B cell (primary cell): ENCODE measurements around the gene NOTCH4. TPM values are rescaled to one million over a fixed set of nuclear protein-coding genes. Genes with fewer than 3 reads are reported as not detected.

Experiments used
- ATAC-seq: fragments of 200-7000 bp; cut with Tn5 transposase; one replicate; pipeline ENCODE4 v1.10.0; 2021; ENCODE audit warnings: low read depth, mild to moderate bottlenecking, moderate number of reproducible peaks, moderate library complexity
- CTCF ChIA-PET: fragments of 350-600 bp; sonication (Branson Sonifier 250); formaldehyde crosslinking; loops from one replicate; lab custom pipeline; 2021; ENCODE audit warnings: antibody characterized with exemption, inconsistent platforms; lab: Charles Lee
- POLR2A ChIA-PET: fragments of 350-600 bp; sonication (Branson Sonifier 250); formaldehyde crosslinking; loops from one replicate; lab custom pipeline; 2021; ENCODE audit warnings: antibody characterized with exemption; lab: Charles Lee
- DNase-seq: peaks from one replicate; pipeline ENCODE4 v3.0.0; 2013
- H2AFZ ChIP-seq: 2 replicates; pipeline ENCODE4 v1.6.1; 2012; ENCODE audit warnings: mild to moderate bottlenecking, low read depth, low read length; ENCODE audit not compliant: insufficient read depth, poor library complexity, severe bottlenecking
- H3K27ac ChIP-seq, 2 donors: 1 replicate in 1 of 2; 2 replicates in 1 of 2; pipeline ENCODE4 v1.5.1; 2012 to 2013; ENCODE audit warnings: low read length in 2 of 2, mild to moderate bottlenecking in 2 of 2, moderate library complexity in 1 of 2
- H3K27me3 ChIP-seq, 4 experiments: fragments of 200-600 bp in 1 of 4; sonication (generic) in 1 of 4; replicated peaks in 1 of 4; 1 replicate in 2 of 4; 2 replicates in 2 of 4; pipeline versions ENCODE4 v1.6.1 to v1.7.0; 2013 to 2016; ENCODE audit warnings: low read length in 3 of 4, mild to moderate bottlenecking in 2 of 4, mixed read lengths in 1 of 4, moderate library complexity in 1 of 4; ENCODE audit not compliant: insufficient read depth in 4 of 4, control insufficient read depth in 3 of 4; ENCODE audit errors: control extremely low read depth in 1 of 4
- H3K36me3 ChIP-seq, 2 experiments: replicated peaks in 1 of 2; 1 replicate in 1 of 2; 2 replicates in 1 of 2; pipeline versions ENCODE4 v1.6.1 to v1.7.1; 2013; ENCODE audit warnings: low read length in 1 of 2; ENCODE audit not compliant: insufficient read depth in 2 of 2, control insufficient read depth in 1 of 2; ENCODE audit errors: control extremely low read depth in 1 of 2, extremely low read depth in 1 of 2
- H3K4me1 ChIP-seq, 2 donors: fragments of 200-600 bp in 1 of 2; sonication (generic) in 1 of 2; 1 replicate in 1 of 2; 2 replicates in 1 of 2; pipeline versions ENCODE4 v1.5.1 to v1.6.1; 2013 to 2017; ENCODE audit warnings: low read length in 2 of 2; ENCODE audit not compliant: control insufficient read depth in 2 of 2, insufficient read depth in 2 of 2
- H3K4me2 ChIP-seq: replicated peaks from 2 replicates; pipeline ENCODE3; 2012; ENCODE audit warnings: mild to moderate bottlenecking, low read depth, low read length; ENCODE audit not compliant: poor library complexity, severe bottlenecking
- H3K4me3 ChIP-seq, 5 experiments: fragments of 200-600 bp in 1 of 5; sonication (generic) in 1 of 5; 1 replicate in 3 of 5; 2 replicates in 2 of 5; pipeline versions ENCODE4 v1.5.1 to v1.7.0; 2011 to 2016; ENCODE audit warnings: low read length in 4 of 5, mild to moderate bottlenecking in 4 of 5, low read depth in 2 of 5, control low read depth in 1 of 5, moderate library complexity in 1 of 5; ENCODE audit not compliant: insufficient read depth in 1 of 5; ENCODE audit errors: control extremely low read depth in 1 of 5, extremely low read depth in 1 of 5
- H3K79me2 ChIP-seq: fragments of 200-600 bp; sonication (generic); one replicate; pipeline ENCODE4 v1.6.0; 2016; ENCODE audit warnings: low read length; ENCODE audit not compliant: control insufficient read depth, insufficient read depth
- H3K9ac ChIP-seq: fragments of 200-600 bp; sonication (generic); 2 replicates; pipeline ENCODE4 v1.6.1; 2017; ENCODE audit warnings: mild to moderate bottlenecking, low read length, moderate library complexity
- H3K9me3 ChIP-seq, 3 donors: one replicate each; pipeline versions ENCODE4 v1.6.1 to v1.7.1; 2013; ENCODE audit warnings: low read length in 2 of 3; ENCODE audit not compliant: control insufficient read depth in 2 of 3, insufficient read depth in 1 of 3; ENCODE audit errors: control extremely low read depth in 1 of 3
- H4K20me1 ChIP-seq: 2 replicates; pipeline ENCODE4 v1.6.0; 2012; ENCODE audit warnings: mild to moderate bottlenecking, low read length; ENCODE audit not compliant: insufficient read depth, control insufficient read depth, poor library complexity, severe bottlenecking
- H3K27ac Mint-ChIP-seq: one replicate; pipeline ENCODE4 v1.8.0; 2021; ENCODE audit warnings: mixed read lengths
- H3K27me3 Mint-ChIP-seq: one replicate; pipeline ENCODE4 v1.8.0; 2021; ENCODE audit warnings: mixed read lengths
- H3K4me1 Mint-ChIP-seq: one replicate; pipeline ENCODE4 v1.8.0; 2021; ENCODE audit warnings: mixed read lengths
- H3K4me3 Mint-ChIP-seq: one replicate; pipeline ENCODE4 v1.8.0; 2021; ENCODE audit warnings: mixed read lengths
- H3K9me3 Mint-ChIP-seq: one replicate; pipeline ENCODE4 v1.8.0; 2022; ENCODE audit warnings: mixed read lengths; ENCODE audit not compliant: insufficient read depth
- EZH2 ChIP-seq: IDR thresholded peaks from 2 replicates; pipeline ENCODE4 v1.6.1; 2012; ENCODE audit warnings: borderline replicate concordance, low read depth, mild to moderate bottlenecking, moderate library complexity, low read length; ENCODE audit not compliant: insufficient read depth, poor library complexity, severe bottlenecking
- WGBS: methylation state at CpG from one replicate; pipeline ENCODE4 v1.1.5; 2013; ENCODE audit warnings: missing lambda C conversion rate; ENCODE audit not compliant: insufficient coverage; 5-methylcytosine and 5-hydroxymethylcytosine counted together
- intact Hi-C: fragments of 100-400 bp; cut with micrococcal nuclease; formaldehyde crosslinking; loops from one replicate; pipeline ENCODE4 v1.10.0; 2022
- polyA plus RNA-seq: library from polyadenylated mRNA; depleted of rRNA; stranded (reverse); fragments of >200 nt; gene quantifications from 2 replicates; pipeline ENCODE4 v1.2.3, GENCODE V29; 2012
- total RNA-seq, 2 donors: library from RNA; stranded (reverse); fragments of 120-200 nt in 1 of 2; gene quantifications; 1 replicate in 1 of 2; 2 replicates in 1 of 2; pipeline versions ENCODE4 v1.2.3 to v1.2.4, GENCODE V29; 2013 to 2022
- TF ChIP-seq, protein P1 (sequence below): fragments of 200-600 bp; IDR thresholded peaks from one replicate; pipeline ENCODE4 v1.8.0; 2022; ENCODE audit warnings: antibody characterized with exemption, mild to moderate bottlenecking

The NOTCH4 gene
- total and polyA plus RNA-seq, 2 donors (not counting 1 experiment from before 2014, with no cell fraction given) = 6.3 to 10.3 TPM

DNA sequence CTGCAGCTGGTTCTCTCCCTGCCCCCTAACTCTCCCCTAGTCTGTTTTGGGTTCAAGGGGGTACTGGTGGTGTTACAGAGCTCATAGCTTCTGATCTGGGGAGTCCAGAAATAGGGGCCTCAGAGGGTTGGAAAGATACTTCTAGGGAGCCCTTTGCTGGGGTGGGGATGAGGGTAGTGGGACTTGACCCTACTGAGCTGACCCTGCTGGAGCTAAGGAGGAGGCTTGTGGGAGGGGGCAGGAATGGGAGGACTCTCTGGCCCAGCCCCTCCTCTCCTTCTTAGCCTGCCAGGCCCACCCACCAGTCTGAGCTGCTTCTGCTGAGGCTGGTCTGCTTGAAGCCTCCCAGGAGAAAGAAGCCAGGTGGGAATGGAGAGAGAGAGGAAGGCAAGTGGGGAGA, 59.6 kb downstream of the NOTCH4 start, which contains the start of gene EGFL8:
TSS of gene EGFL8 (plus strand) at position 301 of the 400 bp plus-strand sequence. CDS start 1,571 bp downstream, outside the sequence.
- Histone ChIP-seq H4K20me1 (no peaks in the 10 kb centered on the region), H3K4me1 (peaks cover 0 to 6% of the 10 kb centered on the region in 2 donors), H3K4me2 (no peak within 1 kb of the TSS), H3K4me3 (no peak within 1 kb of the TSS), H3K27ac (no peak within 1 kb of the TSS), H3K79me2 (no peaks in the 10 kb centered on the region), H3K9me3 (no peaks in the 10 kb centered on the region), H2AFZ (no peak within 1 kb of the TSS), H3K36me3 (peaks cover 0 to 5% of the 10 kb centered on the region in 2 experiments), H3K9ac (no peak within 1 kb of the TSS), H3K27me3 (no peaks in the 10 kb centered on the region)
- no peak for TF ChIP-seq EZH2
- TF ChIP-seq, protein P1, sequence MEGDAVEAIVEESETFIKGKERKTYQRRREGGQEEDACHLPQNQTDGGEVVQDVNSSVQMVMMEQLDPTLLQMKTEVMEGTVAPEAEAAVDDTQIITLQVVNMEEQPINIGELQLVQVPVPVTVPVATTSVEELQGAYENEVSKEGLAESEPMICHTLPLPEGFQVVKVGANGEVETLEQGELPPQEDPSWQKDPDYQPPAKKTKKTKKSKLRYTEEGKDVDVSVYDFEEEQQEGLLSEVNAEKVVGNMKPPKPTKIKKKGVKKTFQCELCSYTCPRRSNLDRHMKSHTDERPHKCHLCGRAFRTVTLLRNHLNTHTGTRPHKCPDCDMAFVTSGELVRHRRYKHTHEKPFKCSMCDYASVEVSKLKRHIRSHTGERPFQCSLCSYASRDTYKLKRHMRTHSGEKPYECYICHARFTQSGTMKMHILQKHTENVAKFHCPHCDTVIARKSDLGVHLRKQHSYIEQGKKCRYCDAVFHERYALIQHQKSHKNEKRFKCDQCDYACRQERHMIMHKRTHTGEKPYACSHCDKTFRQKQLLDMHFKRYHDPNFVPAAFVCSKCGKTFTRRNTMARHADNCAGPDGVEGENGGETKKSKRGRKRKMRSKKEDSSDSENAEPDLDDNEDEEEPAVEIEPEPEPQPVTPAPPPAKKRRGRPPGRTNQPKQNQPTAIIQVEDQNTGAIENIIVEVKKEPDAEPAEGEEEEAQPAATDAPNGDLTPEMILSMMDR = no peak
- DNase-seq (peak; percentile 3), ATAC-seq (no peak)
- ChIA-PET CTCF (interaction anchor here (0.9 to 1.2 kb wide), 2 partner anchors 25 to 46 kb away, joined by 3 read pairs; no protein-coding TSS in a partner anchor), POLR2A (no interaction called here)
- intact Hi-C loops = no loop called here
- no peaks in the 10 kb centered on the region for H3K27me3 Mint-ChIP-seq
- H3K4me3 Mint-ChIP-seq = no peak within 1 kb of the TSS
- H3K9me3 Mint-ChIP-seq = no peaks in the 10 kb centered on the region
- H3K27ac Mint-ChIP-seq = no peak within 1 kb of the TSS
- peaks cover 8% of the 10 kb centered on the region for H3K4me1 Mint-ChIP-seq

DNA sequence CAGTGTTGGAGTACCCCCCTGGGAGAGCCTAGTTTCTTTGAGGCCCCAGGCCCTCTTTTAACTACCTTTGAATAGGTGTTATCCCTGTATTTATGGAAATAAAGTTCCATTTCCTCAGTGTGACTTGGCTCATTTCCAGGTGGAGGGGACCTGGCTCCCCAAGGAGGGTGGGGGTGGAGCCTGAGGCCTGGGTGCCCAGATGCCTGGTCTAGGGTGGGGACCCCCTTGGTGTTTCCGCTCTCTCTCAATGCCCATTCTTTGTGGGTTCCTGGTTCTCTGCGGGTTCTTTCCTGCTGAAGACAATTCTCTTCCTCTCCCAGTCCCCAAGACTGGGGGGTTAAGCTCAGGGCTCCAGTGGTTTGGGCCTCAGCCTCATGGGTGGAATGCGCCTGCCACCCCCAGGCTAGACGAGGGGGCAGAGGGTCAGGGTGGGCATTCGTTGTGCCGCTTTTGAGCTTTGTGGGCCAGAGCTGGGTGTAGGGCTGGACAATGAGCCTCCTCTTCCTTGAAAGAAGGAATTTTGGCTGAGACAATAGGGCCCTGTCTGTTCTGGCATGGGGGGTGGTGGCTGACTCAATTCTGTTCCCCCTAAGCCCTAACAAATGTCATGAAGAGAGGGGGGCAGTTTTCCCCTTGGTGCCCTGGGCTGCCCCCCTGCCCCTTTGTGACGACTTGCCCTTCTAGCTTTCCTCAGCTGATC, 60.2 kb downstream of the NOTCH4 start:
- Histone ChIP-seq H2AFZ (no peak overlapping the region), H3K36me3 (peaks cover 0 to 3% of the 10 kb centered on the region in 2 experiments), H3K4me1 (peaks cover 0 to 6% of the 10 kb centered on the region in 2 donors), H3K27me3 (no peaks in the 10 kb centered on the region), H3K4me2 (no peak overlapping the region), H3K27ac (no peak overlapping the region), H4K20me1 (no peaks in the 10 kb centered on the region), H3K4me3 (no peak overlapping the region), H3K9me3 (no peaks in the 10 kb centered on the region), H3K79me2 (no peaks in the 10 kb centered on the region), H3K9ac (no peak overlapping the region)
- Mint-ChIP-seq H3K27me3 (no peaks in the 10 kb centered on the region), H3K4me3 (no peak overlapping the region), H3K9me3 (no peaks in the 10 kb centered on the region), H3K4me1 (peaks cover 8% of the 10 kb centered on the region), H3K27ac (no peak overlapping the region)
- POLR2A ChIA-PET = no interaction called here
- WGBS = 98% methylated on average over 5 of the region's 7 CpGs
- peak; percentile 3 for DNase-seq
- CTCF ChIA-PET = interaction anchor here (0.5 to 1.2 kb wide), 3 partner anchors 25 to 478 kb away, joined by 3 read pairs; no protein-coding TSS in a partner anchor
- intact Hi-C loops = no loop called here
- ATAC-seq = no peak
- TF ChIP-seq, protein P1 = no peak
